Mesendoderm (in vitro differentiated cells): ENCODE measurements around the gene BCL11A.

ENCODE experiments used
- DNase-seq: peaks from one replicate; pipeline ENCODE4 v3.0.0; 2013
- H2AK5ac ChIP-seq: 2 replicates; pipeline ENCODE4 v1.6.1; 2013; ENCODE audit warnings: low read length, inconsistent platforms
- H2BK120ac ChIP-seq: 2 replicates; pipeline ENCODE4 v1.6.1; 2013; ENCODE audit warnings: low read depth, mild to moderate bottlenecking, low read length, moderate library complexity, mixed read lengths
- H2BK15ac ChIP-seq: replicated peaks from 2 replicates; pipeline ENCODE4 v1.6.1; 2013; ENCODE audit warnings: low read depth, mild to moderate bottlenecking, moderate library complexity
- H2BK5ac ChIP-seq: 2 replicates; pipeline ENCODE4 v1.6.1; 2013; ENCODE audit warnings: low read length, inconsistent platforms
- H3K18ac ChIP-seq: 2 replicates; pipeline ENCODE4 v1.6.1; 2013; ENCODE audit warnings: mild to moderate bottlenecking, low read length, mixed read lengths
- H3K23ac ChIP-seq: one replicate; pipeline ENCODE4 v1.6.1; 2013; ENCODE audit warnings: low read length
- H3K27ac ChIP-seq: 2 replicates; pipeline ENCODE4 v1.5.1; 2013; ENCODE audit warnings: low read depth, mild to moderate bottlenecking, inconsistent platforms, low read length, moderate library complexity
- H3K27me3 ChIP-seq: 2 replicates; pipeline ENCODE4 v1.6.1; 2013; ENCODE audit warnings: low read length, control low read depth, mild to moderate bottlenecking, inconsistent platforms; ENCODE audit not compliant: insufficient read depth, poor library complexity
- H3K36me3 ChIP-seq: 2 replicates; pipeline ENCODE4 v1.6.1; 2013; ENCODE audit warnings: low read length, inconsistent platforms; ENCODE audit not compliant: control insufficient read depth, insufficient read depth
- H3K4ac ChIP-seq: one replicate; pipeline ENCODE4 v1.6.1; 2013; ENCODE audit warnings: low read depth, mild to moderate bottlenecking, low read length, moderate library complexity
- H3K4me1 ChIP-seq: 2 replicates; pipeline ENCODE4 v1.6.1; 2013; ENCODE audit warnings: low read depth, low read length, inconsistent platforms; ENCODE audit not compliant: control insufficient read depth
- H3K4me2 ChIP-seq: 2 replicates; pipeline ENCODE4 v1.6.1; 2013; ENCODE audit warnings: low read length
- H3K4me3 ChIP-seq: 2 replicates; pipeline ENCODE4 v1.5.1; 2013; ENCODE audit warnings: mild to moderate bottlenecking, low read length
- H3K56ac ChIP-seq: one replicate; pipeline ENCODE4 v1.6.1; 2013; ENCODE audit warnings: low read length
- H3K79me1 ChIP-seq: 2 replicates; pipeline ENCODE4 v1.6.1; 2013; ENCODE audit warnings: low read length, inconsistent platforms
- H3K79me2 ChIP-seq: 2 replicates; pipeline ENCODE4 v1.6.1; 2013; ENCODE audit warnings: mild to moderate bottlenecking, low read length; ENCODE audit not compliant: control insufficient read depth, insufficient read depth
- H3K9ac ChIP-seq: 2 replicates; pipeline ENCODE4 v1.6.1; 2013; ENCODE audit warnings: low read length, inconsistent platforms
- H4K5ac ChIP-seq: one replicate; pipeline ENCODE4 v1.6.1; 2013; ENCODE audit warnings: low read length
- H4K8ac ChIP-seq: one replicate; pipeline ENCODE4 v1.6.1; 2013; ENCODE audit warnings: low read depth, mild to moderate bottlenecking, control low read depth, low read length, moderate library complexity
- WGBS: extraction: QIAGEN DNeasy Blood & Tissue Kit; methylation state at CpG from one replicate; pipeline ENCODE4 v1.1.7; 2013; ENCODE audit warnings: low lambda C conversion rate, missing lambda C conversion rate; ENCODE audit not compliant: insufficient coverage; ENCODE audit errors: extremely low coverage; 5-methylcytosine and 5-hydroxymethylcytosine counted together

BCL11A gene

DNA sequence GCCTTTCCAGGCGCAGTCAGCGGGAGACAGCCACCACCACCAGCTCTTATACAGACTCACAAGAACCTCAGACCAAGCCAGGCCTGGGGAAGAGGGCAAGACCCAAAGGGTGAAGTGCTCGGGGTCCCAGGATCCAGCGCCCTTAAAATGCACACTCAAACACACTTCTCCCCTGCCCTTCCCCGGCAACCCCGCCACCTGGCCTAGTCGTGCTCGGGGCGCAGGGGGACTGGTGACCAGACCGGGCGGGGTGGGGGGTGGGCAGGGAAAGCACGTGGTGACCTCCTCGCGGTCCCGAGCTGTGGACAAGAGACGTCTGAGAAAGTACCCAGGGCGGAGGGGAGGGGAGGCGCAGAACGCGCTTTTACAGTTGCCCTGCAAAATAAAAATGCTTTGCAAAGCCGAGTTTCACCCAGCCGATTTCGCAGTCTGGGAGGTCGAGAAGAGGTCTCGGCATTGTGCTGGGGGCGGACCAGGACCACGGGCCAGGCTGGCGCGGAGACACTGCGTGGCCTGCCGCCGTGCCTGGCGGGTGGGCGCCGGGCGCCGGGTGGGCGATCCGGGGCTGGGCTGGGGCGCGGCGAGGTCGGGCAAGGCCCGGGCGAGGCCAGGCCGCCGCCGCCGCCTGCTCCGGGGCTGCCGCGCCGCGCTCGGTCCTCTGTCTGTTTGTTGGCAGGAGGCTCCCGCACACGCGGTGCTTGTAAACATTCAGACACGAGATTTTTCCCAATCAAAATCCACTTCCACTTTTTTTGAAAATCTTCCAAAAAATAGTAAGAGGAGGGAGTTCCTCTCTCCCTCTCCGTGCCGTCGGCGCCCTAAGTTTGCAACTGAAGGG is 2.0 kb downstream of the BCL11A start:
- Histone ChIP-seq H3K27ac (peak overlapping the region; percentile 91), H4K5ac (no peak overlapping the region), H3K4ac (peak overlapping the region; percentile 38), H3K36me3 (no peaks in the 10 kb centered on the region), H4K8ac (no peak overlapping the region), H3K23ac (peak overlapping the region; percentile 51), H2BK120ac (peak overlapping the region; percentile 97), H2BK15ac (no peak overlapping the region), H2BK5ac (peak overlapping the region; percentile 67), H3K4me1 (no peaks in the 10 kb centered on the region), H3K79me1 (peaks cover 1% of the 10 kb centered on the region), H3K18ac (peak overlapping the region; percentile 99), H3K56ac (peak overlapping the region; percentile 96), H3K4me3 (peak overlapping the region; percentile 62), H3K4me2 (peak overlapping the region; percentile 70), H2AK5ac (peak overlapping the region; percentile 46), H3K9ac (peak overlapping the region; percentile 85), H3K27me3 (no peaks in the 10 kb centered on the region), H3K79me2 (peaks cover 45% of the 10 kb centered on the region)
- WGBS, result no CpG with 5 or more reads among the region's 63 CpGs
- DNase-seq, result peak; percentile 79

DNA sequence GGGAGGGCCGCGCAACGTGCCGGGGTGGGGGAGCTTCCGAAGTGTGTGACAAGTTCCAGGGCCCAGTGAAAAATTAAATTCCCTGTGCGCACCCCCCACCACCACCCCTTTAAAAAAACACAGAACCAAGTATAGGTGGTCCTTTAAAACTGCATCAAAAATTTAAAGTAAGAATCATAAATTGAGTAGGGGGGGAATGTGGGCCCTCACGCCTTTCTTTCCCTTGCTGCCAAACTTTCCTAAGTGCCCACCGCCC is 2.5 kb downstream of the BCL11A start:
- peak overlapping the region; percentile 85 for H3K9ac ChIP-seq
- H3K23ac ChIP-seq, result no peak overlapping the region
- no peak overlapping the region for H4K8ac ChIP-seq
- H2AK5ac ChIP-seq, result no peak overlapping the region
- peak overlapping the region; percentile 70 for H3K4me2 ChIP-seq
- H4K5ac ChIP-seq, result no peak overlapping the region
- peak overlapping the region; percentile 96 for H3K56ac ChIP-seq
- no peak for DNase-seq
- H3K27me3 ChIP-seq, result no peaks in the 10 kb centered on the region
- H3K79me2 ChIP-seq, result peaks cover 50% of the 10 kb centered on the region
- peak overlapping the region; percentile 67 for H2BK5ac ChIP-seq
- H3K4ac ChIP-seq, result peak overlapping the region; percentile 38
- no peaks in the 10 kb centered on the region for H3K4me1 ChIP-seq
- no CpG with 5 or more reads among the region's 8 CpGs for WGBS
- no peak overlapping the region for H2BK120ac ChIP-seq
- H3K79me1 ChIP-seq, result peaks cover 4% of the 10 kb centered on the region
- H3K36me3 ChIP-seq, result no peaks in the 10 kb centered on the region
- H3K27ac ChIP-seq, result peak overlapping the region; percentile 91
- peak overlapping the region; percentile 62 for H3K4me3 ChIP-seq
- H2BK15ac ChIP-seq, result no peak overlapping the region
- peak overlapping the region; percentile 99 for H3K18ac ChIP-seq

DNA sequence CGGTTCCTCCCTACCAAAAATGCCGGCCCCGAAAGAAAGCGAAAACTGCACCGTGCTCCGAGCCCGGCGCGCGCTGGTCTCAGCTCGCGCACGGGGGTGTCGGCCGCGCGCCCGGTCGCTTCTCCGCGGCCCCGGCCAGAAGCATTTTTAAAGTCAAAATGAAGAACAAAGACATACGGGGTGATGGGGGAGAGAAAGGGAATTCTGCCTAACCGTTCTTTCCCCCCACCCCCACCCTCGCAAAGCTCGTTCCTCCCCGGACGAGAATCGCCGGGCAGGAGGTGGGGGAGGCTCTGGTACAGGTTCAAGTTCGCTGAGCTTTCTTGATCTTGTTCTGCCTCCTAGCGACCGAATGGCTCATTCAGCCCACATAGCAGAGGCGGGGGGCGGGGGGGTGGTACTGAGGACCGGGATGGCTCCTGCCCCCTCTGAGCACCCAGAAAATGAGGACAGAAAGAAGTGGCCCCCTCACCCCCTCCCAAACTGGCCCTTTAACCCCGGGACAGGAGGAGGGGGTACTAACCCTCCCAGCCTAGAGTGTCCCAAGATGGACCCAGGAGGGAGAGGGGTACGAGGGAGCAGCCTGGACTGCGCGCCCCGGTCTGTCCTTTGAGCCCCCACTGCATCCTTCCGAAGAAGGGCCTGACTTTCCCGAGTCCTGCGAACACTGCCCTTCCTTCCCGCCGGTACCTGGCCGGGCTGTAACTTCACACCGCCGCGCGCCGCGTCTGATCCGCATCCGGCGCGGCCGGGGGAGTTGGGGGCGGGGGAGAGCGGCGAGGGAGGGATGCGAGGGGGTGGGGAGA is 3.1 kb downstream of the BCL11A start:
- Histone ChIP-seq H3K18ac (peak overlapping the region; percentile 94), H3K4me3 (peak overlapping the region; percentile 82), H2BK5ac (peak overlapping the region; percentile 97), H3K4ac (peak overlapping the region; percentile 79), H2BK120ac (peak overlapping the region; percentile 49), H2BK15ac (no peak overlapping the region), H3K9ac (peak overlapping the region; percentile 92), H3K27me3 (no peaks in the 10 kb centered on the region), H3K36me3 (peaks cover 5% of the 10 kb centered on the region), H2AK5ac (no peak overlapping the region), H3K4me2 (peak overlapping the region; percentile 84), H3K56ac (peak overlapping the region; percentile 99), H3K4me1 (no peaks in the 10 kb centered on the region), H3K23ac (peak overlapping the region; percentile 83), H3K79me1 (peaks cover 5% of the 10 kb centered on the region), H3K79me2 (peaks cover 56% of the 10 kb centered on the region), H3K27ac (peak overlapping the region; percentile 100), H4K8ac (no peak overlapping the region), H4K5ac (no peak overlapping the region)
- no CpG with 5 or more reads among the region's 62 CpGs for WGBS
- DNase-seq, result peak; percentile 97

DNA sequence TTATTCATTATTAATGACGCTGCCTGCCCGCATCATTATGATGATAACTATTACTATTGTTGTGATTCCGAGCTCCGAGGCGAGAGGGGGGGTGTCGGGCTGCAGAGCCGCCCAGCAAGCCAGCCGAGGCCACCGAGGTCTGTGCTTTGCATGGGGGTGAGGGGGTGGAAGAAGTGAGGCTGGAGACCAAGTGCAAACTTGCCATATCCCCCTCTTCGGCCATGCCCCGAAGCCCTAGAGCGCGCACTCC is 3.6 kb downstream of the BCL11A start:
- peak overlapping the region; percentile 84 for H3K4me2 ChIP-seq
- no peaks in the 10 kb centered on the region for H3K27me3 ChIP-seq
- peaks cover 61% of the 10 kb centered on the region for H3K79me2 ChIP-seq
- H2BK5ac ChIP-seq, result peak overlapping the region; percentile 90
- H3K56ac ChIP-seq, result peak overlapping the region; percentile 99
- peak overlapping the region; percentile 82 for H3K4me3 ChIP-seq
- H2BK120ac ChIP-seq, result peak overlapping the region; percentile 49
- no peak overlapping the region for H4K8ac ChIP-seq
- H2AK5ac ChIP-seq, result no peak overlapping the region
- H2BK15ac ChIP-seq, result no peak overlapping the region
- H4K5ac ChIP-seq, result no peak overlapping the region
- H3K4me1 ChIP-seq, result no peaks in the 10 kb centered on the region
- no peak for DNase-seq
- H3K18ac ChIP-seq, result peak overlapping the region; percentile 94
- H3K27ac ChIP-seq, result peak overlapping the region; percentile 100
- H3K36me3 ChIP-seq, result peaks cover 8% of the 10 kb centered on the region
- peak overlapping the region; percentile 79 for H3K4ac ChIP-seq
- no CpG with 5 or more reads among the region's 13 CpGs for WGBS
- no peak overlapping the region for H3K23ac ChIP-seq
- peaks cover 8% of the 10 kb centered on the region for H3K79me1 ChIP-seq
- peak overlapping the region; percentile 92 for H3K9ac ChIP-seq

DNA sequence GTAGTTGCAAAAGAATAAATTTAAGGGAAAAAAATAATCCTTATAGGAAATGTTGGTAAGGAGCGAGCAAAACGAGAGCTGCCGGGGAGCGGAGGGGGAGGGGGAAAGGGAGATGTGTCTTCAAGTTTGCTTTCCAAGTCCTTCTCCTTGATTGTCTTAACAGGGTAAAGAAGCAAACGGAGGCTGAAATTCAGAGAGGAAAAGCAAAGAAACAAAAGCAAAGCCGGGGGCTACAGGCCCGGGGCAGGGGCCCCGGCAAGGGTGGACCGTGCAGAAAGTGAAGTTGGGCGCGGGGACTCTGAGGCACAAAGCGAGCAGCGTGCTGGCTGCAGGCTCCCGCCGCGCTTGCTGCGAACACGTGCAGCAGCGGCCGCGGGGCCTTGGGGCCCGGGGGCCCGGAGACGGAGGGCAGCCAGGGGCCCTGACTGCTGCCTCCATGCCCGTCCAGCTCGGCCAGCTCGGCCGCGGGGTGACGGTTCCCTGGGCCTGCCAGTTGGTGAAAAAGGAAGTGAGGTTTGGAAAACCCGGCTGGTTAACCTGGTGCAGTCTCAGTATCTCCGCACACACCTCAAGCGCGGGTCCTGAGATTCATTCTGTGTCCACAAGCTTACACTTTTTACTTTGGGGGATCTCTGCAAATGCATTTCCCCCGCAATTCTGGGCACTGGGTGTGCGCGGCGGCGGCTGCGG is 4.1 kb downstream of the BCL11A start:
- Histone ChIP-seq H3K27me3 (no peaks in the 10 kb centered on the region), H3K79me2 (peaks cover 65% of the 10 kb centered on the region)
- DNase-seq, result peak; percentile 77

More for the DNA sequence above, 4.1 kb downstream of the BCL11A start:
- Histone ChIP-seq H3K36me3 (peaks cover 8% of the 10 kb centered on the region), H3K4me1 (no peaks in the 10 kb centered on the region), H3K4me2 (peak overlapping the region; percentile 84), H3K18ac (peak overlapping the region; percentile 94), H3K56ac (peak overlapping the region; percentile 99), H3K4me3 (peak overlapping the region; percentile 82), H3K23ac (peak overlapping the region; percentile 69), H2BK5ac (peak overlapping the region; percentile 90), H2BK15ac (no peak overlapping the region), H3K79me1 (peaks cover 8% of the 10 kb centered on the region), H3K4ac (peak overlapping the region; percentile 79), H2BK120ac (peak overlapping the region; percentile 63), H2AK5ac (no peak overlapping the region), H4K8ac (no peak overlapping the region), H4K5ac (no peak overlapping the region), H3K9ac (peak overlapping the region; percentile 92), H3K27ac (peak overlapping the region; percentile 100)
- WGBS, result no CpG with 5 or more reads among the region's 40 CpGs
